Measurements from ENCODE around the gene PTCH1. TPM values are rescaled to one million over a fixed set of nuclear protein-coding genes. Genes with fewer than 3 reads are reported as not detected.

PTCH1 gene
- total RNA-seq, 2 donors from 2014 or later, result 8.3 to 47.5 TPM

- Histone ChIP-seq H3K27me3 (no peaks in the 10 kb centered on the region), H3K4me1 (no peaks in the 10 kb centered on the region), H3K27ac (no peak overlapping the region), H3K36me3 (replicated peaks in 1 of 2; ENCODE audit: insufficient read depth in 1 of 2, low read depth in 2 of 2) (no peaks in the 10 kb centered on the region), H3K4me3 (no peak overlapping the region), H3K9me3 (no peaks in the 10 kb centered on the region)
- WGBS, 2 donors, result 75 to 81% methylated on average over 8 of the region's 8 CpGs
- no peak for TF ChIP-seq CTCF (IDR thresholded peaks at IDR 0.05)
- TF ChIP-seq POLR2A (IDR thresholded peaks at IDR 0.05), result no peak
- intact Hi-C loops (cut with DNase I), result no loop called here
- ATAC-seq, result no peak
- DNase-seq, result no peak
These were observed 17.4 kb upstream of the PTCH1 start for GRCh38 chr9:95533996-95534680.

GRCh38 chr9:95529910-95530309, 13.1 kb upstream of the PTCH1 start:
- Histone ChIP-seq H3K4me3 (no peak overlapping the region), H3K27me3 (no peaks in the 10 kb centered on the region), H3K4me1 (no peaks in the 10 kb centered on the region), H3K36me3 (replicated peaks in 1 of 2; ENCODE audit: insufficient read depth in 1 of 2, low read depth in 2 of 2) (no peaks in the 10 kb centered on the region), H3K27ac (no peak overlapping the region), H3K9me3 (no peaks in the 10 kb centered on the region)
- WGBS, 2 donors, result 57 to 63% methylated on average over 1 of the region's 1 CpG
- ATAC-seq (no peak), DNase-seq (no peak)
- intact Hi-C loops (cut with DNase I), result no loop called here
- TF ChIP-seq POLR2A (IDR thresholded peaks at IDR 0.05) (no peak), CTCF (IDR thresholded peaks at IDR 0.05) (no peak)

GRCh38 chr9:95528908-95529502, 12.2 kb upstream of the PTCH1 start:
- TF ChIP-seq POLR2A (IDR thresholded peaks at IDR 0.05) (no peak), CTCF (IDR thresholded peaks at IDR 0.05) (no peak)
- Histone ChIP-seq H3K4me1 (no peaks in the 10 kb centered on the region), H3K4me3 (no peak overlapping the region), H3K27ac (no peak overlapping the region), H3K27me3 (no peaks in the 10 kb centered on the region), H3K9me3 (no peaks in the 10 kb centered on the region), H3K36me3 (replicated peaks in 1 of 2; ENCODE audit: insufficient read depth in 1 of 2, low read depth in 2 of 2) (no peaks in the 10 kb centered on the region)
- 61 to 72% methylated on average over 8 of the region's 8 CpGs for WGBS, 2 donors
- intact Hi-C loops (cut with DNase I), result no loop called here
- ATAC-seq, result no peak
- DNase-seq, result no peak

GRCh38 chr9:95522871-95523370, 6.2 kb upstream of the PTCH1 start:
- no peak for TF ChIP-seq POLR2A (IDR thresholded peaks at IDR 0.05)
- TF ChIP-seq CTCF (IDR thresholded peaks at IDR 0.05), result no peak
- DNase-seq (no peak), ATAC-seq (no peak)
- WGBS, 2 donors, result 54 to 66% methylated on average over 3 of the region's 3 CpGs
- no peak overlapping the region for H3K27ac ChIP-seq
- H3K4me3 ChIP-seq, result no peak overlapping the region
- no peaks in the 10 kb centered on the region for H3K9me3 ChIP-seq
- intact Hi-C loops (cut with DNase I), result no loop called here
- H3K4me1 ChIP-seq, result no peaks in the 10 kb centered on the region
- H3K36me3 ChIP-seq (replicated peaks in 1 of 2; ENCODE audit: insufficient read depth in 1 of 2, low read depth in 2 of 2), result no peaks in the 10 kb centered on the region
- H3K27me3 ChIP-seq, result no peaks in the 10 kb centered on the region

- ATAC-seq, result no peak
- Histone ChIP-seq H3K27me3 (no peaks in the 10 kb centered on the region), H3K27ac (no peak overlapping the region), H3K9me3 (no peaks in the 10 kb centered on the region), H3K4me3 (no peak overlapping the region), H3K36me3 (replicated peaks in 1 of 2; ENCODE audit: insufficient read depth in 1 of 2, low read depth in 2 of 2) (no peaks in the 10 kb centered on the region), H3K4me1 (peaks cover 9% of the 10 kb centered on the region)
- DNase-seq, result no peak
- TF ChIP-seq CTCF (IDR thresholded peaks at IDR 0.05), result no peak
- TF ChIP-seq POLR2A (IDR thresholded peaks at IDR 0.05), result no peak
- intact Hi-C loops (cut with DNase I), result no loop called here
- WGBS, 2 donors, result 78 to 81% methylated on average over 3 of the region's 3 CpGs
These were observed 4.9 kb upstream of the PTCH1 start for GRCh38 chr9:95521699-95522098.
